ENCODE results near the gene S100A9. TPM values are rescaled to one million over a fixed set of nuclear protein-coding genes. Genes with fewer than 3 reads are reported as not detected.

The S100A9 gene
- polyA plus RNA-seq, 1 experiment, result not detected

- no peaks in the 10 kb centered on the region for H3K36me3 ChIP-seq (ENCODE audit: control insufficient read depth, insufficient read depth, low read length)
- TF ChIP-seq, protein P1, sequence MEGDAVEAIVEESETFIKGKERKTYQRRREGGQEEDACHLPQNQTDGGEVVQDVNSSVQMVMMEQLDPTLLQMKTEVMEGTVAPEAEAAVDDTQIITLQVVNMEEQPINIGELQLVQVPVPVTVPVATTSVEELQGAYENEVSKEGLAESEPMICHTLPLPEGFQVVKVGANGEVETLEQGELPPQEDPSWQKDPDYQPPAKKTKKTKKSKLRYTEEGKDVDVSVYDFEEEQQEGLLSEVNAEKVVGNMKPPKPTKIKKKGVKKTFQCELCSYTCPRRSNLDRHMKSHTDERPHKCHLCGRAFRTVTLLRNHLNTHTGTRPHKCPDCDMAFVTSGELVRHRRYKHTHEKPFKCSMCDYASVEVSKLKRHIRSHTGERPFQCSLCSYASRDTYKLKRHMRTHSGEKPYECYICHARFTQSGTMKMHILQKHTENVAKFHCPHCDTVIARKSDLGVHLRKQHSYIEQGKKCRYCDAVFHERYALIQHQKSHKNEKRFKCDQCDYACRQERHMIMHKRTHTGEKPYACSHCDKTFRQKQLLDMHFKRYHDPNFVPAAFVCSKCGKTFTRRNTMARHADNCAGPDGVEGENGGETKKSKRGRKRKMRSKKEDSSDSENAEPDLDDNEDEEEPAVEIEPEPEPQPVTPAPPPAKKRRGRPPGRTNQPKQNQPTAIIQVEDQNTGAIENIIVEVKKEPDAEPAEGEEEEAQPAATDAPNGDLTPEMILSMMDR (IDR thresholded peaks at IDR 0.05; ENCODE audit: insufficient read depth, low read depth, low read length), result no peak
- POLR2A ChIA-PET, result interaction anchor here (0.7 kb wide), 1 partner anchor 241 kb away, joined by 4 read pairs; no protein-coding TSS in a partner anchor
- peaks cover 5% of the 10 kb centered on the region; the same call in 1 of the 2 replicates for H3K27me3 ChIP-seq (ENCODE audit: control insufficient read depth, insufficient read depth, low read length)
- no peak for DNase-seq (ENCODE audit: low read depth)
- no peak overlapping the region for H3K4me3 ChIP-seq (ENCODE audit: low read depth, low read length)
- CTCF ChIA-PET, result interaction anchor here (17.9 kb wide), 1 partner anchor 137 kb away, joined by 404 read pairs; no protein-coding TSS in a partner anchor
Observed at GRCh38 chr1:153358691-153358975, 979 bp downstream of the S100A9 start.

DNA sequence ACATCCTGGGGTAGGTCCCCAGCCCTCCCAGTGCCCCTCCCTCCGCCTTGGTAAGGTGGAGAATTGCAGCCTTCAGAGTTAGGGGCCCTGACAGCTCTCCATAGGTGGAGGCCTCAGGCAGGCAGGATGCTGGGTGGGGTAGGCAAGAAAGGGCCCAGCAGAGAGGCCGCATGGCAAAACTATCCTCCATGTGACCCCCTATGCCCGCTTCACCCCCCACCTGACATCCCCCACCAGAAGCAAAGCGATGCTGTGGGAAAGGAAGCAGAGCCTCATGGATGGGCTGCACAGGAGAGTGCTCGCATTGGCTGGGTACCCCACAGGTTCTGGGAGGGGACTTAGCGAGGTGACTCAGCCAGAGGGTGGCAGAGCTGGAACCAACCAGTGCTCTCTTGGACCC, 1.6 kb downstream of the S100A9 start:
- no peak overlapping the region for H3K4me3 ChIP-seq (ENCODE audit: low read depth, low read length)
- no peaks in the 10 kb centered on the region for H3K36me3 ChIP-seq (ENCODE audit: control insufficient read depth, insufficient read depth, low read length)
- DNase-seq (ENCODE audit: low read depth), result no peak
- H3K27me3 ChIP-seq (ENCODE audit: control insufficient read depth, insufficient read depth, low read length), result peaks cover 2% of the 10 kb centered on the region; the same call in 1 of the 2 replicates
- TF ChIP-seq, protein P1 (IDR thresholded peaks at IDR 0.05; ENCODE audit: insufficient read depth, low read depth, low read length), result no peak
- POLR2A ChIA-PET, result no interaction called here
- CTCF ChIA-PET, result interaction anchor here (17.9 kb wide), 1 partner anchor 137 kb away, joined by 404 read pairs; no protein-coding TSS in a partner anchor

GRCh38 chr1:153360190-153360589, 2.5 kb downstream of the S100A9 start:
- peaks cover 2% of the 10 kb centered on the region; the same call in 1 of the 2 replicates for H3K27me3 ChIP-seq (ENCODE audit: control insufficient read depth, insufficient read depth, low read length)
- DNase-seq (ENCODE audit: low read depth), result no peak
- no peaks in the 10 kb centered on the region for H3K36me3 ChIP-seq (ENCODE audit: control insufficient read depth, insufficient read depth, low read length)
- no peak overlapping the region for H3K4me3 ChIP-seq (ENCODE audit: low read depth, low read length)
- CTCF ChIA-PET, result interaction anchor here (17.9 kb wide), 1 partner anchor 136 kb away, joined by 404 read pairs; no protein-coding TSS in a partner anchor
- POLR2A ChIA-PET, result no interaction called here
- TF ChIP-seq, protein P1 (IDR thresholded peaks at IDR 0.05; ENCODE audit: insufficient read depth, low read depth, low read length), result no peak

DNA sequence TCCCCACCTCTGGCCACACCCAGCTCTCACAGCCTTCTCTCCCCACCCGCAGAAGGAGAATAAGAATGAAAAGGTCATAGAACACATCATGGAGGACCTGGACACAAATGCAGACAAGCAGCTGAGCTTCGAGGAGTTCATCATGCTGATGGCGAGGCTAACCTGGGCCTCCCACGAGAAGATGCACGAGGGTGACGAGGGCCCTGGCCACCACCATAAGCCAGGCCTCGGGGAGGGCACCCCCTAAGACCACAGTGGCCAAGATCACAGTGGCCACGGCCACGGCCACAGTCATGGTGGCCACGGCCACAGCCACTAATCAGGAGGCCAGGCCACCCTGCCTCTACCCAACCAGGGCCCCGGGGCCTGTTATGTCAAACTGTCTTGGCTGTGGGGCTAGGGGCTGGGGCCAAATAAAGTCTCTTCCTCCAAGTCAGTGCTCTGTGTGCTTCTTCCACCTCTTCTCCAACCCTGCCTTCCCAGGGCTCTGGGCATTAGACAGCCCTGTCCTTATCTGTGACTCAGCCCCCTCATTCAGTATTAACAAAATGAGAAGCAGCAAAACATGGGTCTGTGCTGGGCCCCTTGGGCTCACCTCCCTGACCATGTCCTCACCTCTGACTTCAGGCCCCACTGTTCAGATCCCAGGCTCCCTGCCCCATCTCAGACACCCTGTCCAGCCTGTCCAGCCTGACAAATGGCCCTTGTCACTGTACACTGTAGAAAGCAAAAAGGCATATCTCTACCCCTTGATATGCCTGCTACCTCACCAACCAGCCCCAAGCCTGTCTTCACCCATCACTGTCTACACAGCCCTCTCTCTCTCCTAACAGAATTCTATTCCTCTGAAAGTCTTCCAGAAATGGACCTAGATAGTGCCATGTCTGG, 3.2 kb downstream of the S100A9 start:
- ChIA-PET CTCF (interaction anchor here (17.9 kb wide), 1 partner anchor 135 kb away, joined by 404 read pairs; no protein-coding TSS in a partner anchor), POLR2A (no interaction called here)
- H3K27me3 ChIP-seq (ENCODE audit: control insufficient read depth, insufficient read depth, low read length), result peaks cover 4% of the 10 kb centered on the region
- no peaks in the 10 kb centered on the region for H3K36me3 ChIP-seq (ENCODE audit: control insufficient read depth, insufficient read depth, low read length)
- H3K4me3 ChIP-seq (ENCODE audit: low read depth, low read length), result no peak overlapping the region
- TF ChIP-seq, protein P1 (IDR thresholded peaks at IDR 0.05; ENCODE audit: insufficient read depth, low read depth, low read length), result no peak
- DNase-seq (ENCODE audit: low read depth), result no peak

DNA sequence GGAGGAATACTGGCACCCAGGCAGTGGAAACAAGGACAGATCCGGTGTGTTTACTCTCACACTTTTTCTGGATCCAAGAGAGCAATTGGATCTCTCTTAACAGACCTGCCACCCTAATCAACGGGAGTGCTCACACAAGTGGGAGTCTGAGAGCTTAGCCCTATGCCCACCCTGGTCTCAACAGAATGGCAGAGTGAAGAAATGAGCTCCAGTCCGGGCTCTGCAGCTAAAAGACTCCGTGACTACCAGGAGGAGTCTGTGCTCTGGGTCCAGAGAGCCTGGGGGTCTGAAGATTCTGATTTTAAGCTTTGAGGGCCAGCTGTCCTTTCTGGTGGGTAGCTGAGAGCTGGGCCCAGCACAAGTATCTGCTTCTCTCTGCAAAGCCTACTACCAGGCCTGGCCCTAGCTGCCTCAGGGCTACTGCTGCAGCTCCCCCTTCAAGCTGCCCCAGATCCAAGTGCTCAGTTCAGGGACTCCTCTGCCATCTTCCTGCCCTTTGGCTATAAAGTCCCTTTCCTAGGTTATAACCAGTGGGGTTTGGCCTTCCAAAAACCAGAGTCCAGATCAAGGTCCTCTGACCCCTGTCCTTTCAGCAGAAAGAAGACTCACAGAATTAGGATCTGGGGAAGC, 3.9 kb downstream of the S100A9 start:
- Histone ChIP-seq H3K36me3 (ENCODE audit: control insufficient read depth, insufficient read depth, low read length) (no peaks in the 10 kb centered on the region), H3K27me3 (ENCODE audit: control insufficient read depth, insufficient read depth, low read length) (peaks cover 4% of the 10 kb centered on the region), H3K4me3 (ENCODE audit: low read depth, low read length) (no peak overlapping the region)
- DNase-seq (ENCODE audit: low read depth), result no peak
- POLR2A ChIA-PET, result no interaction called here
- TF ChIP-seq, protein P1 (IDR thresholded peaks at IDR 0.05; ENCODE audit: insufficient read depth, low read depth, low read length), result no peak
- CTCF ChIA-PET, result interaction anchor here (1.1 to 17.9 kb wide), 2 partner anchors 9 to 134 kb away, joined by 8 to 404 read pairs; no protein-coding TSS in a partner anchor
